PC-3 (cell line): ENCODE data around the gene NEBL. TPM values are rescaled to one million over a fixed set of nuclear protein-coding genes. Genes with fewer than 3 reads are reported as not detected.

Experiments used
- ATAC-seq: fragments of 200-7000 bp; cut with Tn5 transposase; 2 replicates; pipeline ENCODE4 v1.9.1; 2020; ENCODE audit warnings: mild to moderate bottlenecking, moderate library complexity
- BruUV-seq: library from RNA; stranded (reverse); fragments of 400-500 nt; replicated peaks from 2 replicates; lab custom pipeline; 2021; lab: Mats Ljungman, UMichigan
- CTCF ChIA-PET: fragments of 300-600 bp; sonication (Branson Sonifier 250); formaldehyde crosslinking; loops from one replicate; lab custom pipeline; 2022; ENCODE audit warnings: antibody characterized with exemption; lab: Charles Lee
- POLR2A ChIA-PET: fragments of 300-600 bp; sonication (Branson Sonifier 250); formaldehyde crosslinking; loops from one replicate; lab custom pipeline; 2022; ENCODE audit warnings: antibody characterized with exemption; ENCODE audit not compliant: unreplicated experiment; lab: Charles Lee
- DNase-seq: peaks from one replicate; pipeline ENCODE4 v3.0.0-alpha.2; 2015
- H2AFZ ChIP-seq: fragments of 300-600 bp; sonication (generic); 2 replicates; pipeline ENCODE4 v1.6.0; 2016; ENCODE audit warnings: antibody characterized with exemption, low read length
- H3F3A ChIP-seq: fragments of 300-600 bp; sonication (generic); one replicate; pipeline ENCODE4 v1.6.0; 2017; ENCODE audit warnings: antibody characterized with exemption, low read length, control low read depth, mild to moderate bottlenecking; ENCODE audit not compliant: unreplicated experiment
- H3K27ac ChIP-seq: fragments of 300-600 bp; sonication (generic); 2 replicates; pipeline ENCODE4 v1.5.1; 2016; ENCODE audit warnings: mild to moderate bottlenecking, low read length
- H3K27me3 ChIP-seq: fragments of 300-600 bp; sonication (generic); 2 replicates; pipeline ENCODE4 v1.6.1; 2016; ENCODE audit warnings: low read length, mixed read lengths
- H3K36me3 ChIP-seq: fragments of 300-600 bp; sonication (generic); 2 replicates; pipeline ENCODE4 v1.6.1; 2016; ENCODE audit warnings: low read depth, mixed run types, low read length, mixed read lengths
- H3K4me1 ChIP-seq: fragments of 300-600 bp; sonication (generic); 2 replicates; pipeline ENCODE4 v1.5.1; 2016; ENCODE audit warnings: low read length; ENCODE audit not compliant: insufficient read depth
- H3K4me2 ChIP-seq: fragments of 300-600 bp; sonication (generic); 2 replicates; pipeline ENCODE4 v1.6.0; 2016; ENCODE audit warnings: low read length
- H3K4me3 ChIP-seq: fragments of 300-600 bp; sonication (generic); 2 replicates; pipeline ENCODE4 v1.5.1; 2016; ENCODE audit warnings: mild to moderate bottlenecking, low read length, mixed read lengths
- H3K79me2 ChIP-seq: fragments of 300-600 bp; sonication (generic); 2 replicates; pipeline ENCODE4 v1.6.1; 2017; ENCODE audit warnings: low read length, mixed read lengths
- H3K9ac ChIP-seq: fragments of 300-600 bp; sonication (generic); 2 replicates; pipeline ENCODE4 v1.6.0; 2016; ENCODE audit warnings: mild to moderate bottlenecking, low read length
- H3K9me2 ChIP-seq: fragments of 300-600 bp; sonication (generic); replicated peaks from 2 replicates; pipeline ENCODE4 v1.6.1; 2016; ENCODE audit warnings: mixed run types, low read length, mixed read lengths
- H3K9me3 ChIP-seq: fragments of 300-600 bp; sonication (generic); 2 replicates; pipeline ENCODE4 v1.6.1; 2016; ENCODE audit warnings: low read length, mixed read lengths
- H4K20me1 ChIP-seq: fragments of 300-600 bp; sonication (generic); 2 replicates; pipeline ENCODE4 v1.6.1; 2016; ENCODE audit warnings: low read length, mixed read lengths
- CTCF ChIP-seq: fragments of 300-600 bp; sonication (generic); conservative IDR thresholded peaks from 2 replicates; pipeline ENCODE4 v1.5.1; 2017; ENCODE audit warnings: antibody characterized with exemption, low read depth, mild to moderate bottlenecking, low read length
- EZH2 ChIP-seq: fragments of 300-600 bp; sonication (generic); IDR thresholded peaks from one replicate; pipeline ENCODE4 v1.6.1; 2017; ENCODE audit warnings: antibody characterized with exemption, mild to moderate bottlenecking, low read length; ENCODE audit not compliant: unreplicated experiment
- EZH2phosphoT487 ChIP-seq: fragments of 300-600 bp; sonication (generic); IDR thresholded peaks from 2 replicates; pipeline ENCODE4 v1.6.1; 2018; ENCODE audit warnings: mild to moderate bottlenecking, antibody characterized with exemption, low read length, borderline replicate concordance
- intact Hi-C: fragments of 100-400 bp; cut with micrococcal nuclease; formaldehyde crosslinking; loops from 2 replicates; pipeline ENCODE4 v1.9.0; 2023
- total RNA-seq: library from RNA; depleted of rRNA; stranded (reverse); fragments of >200 nt; gene quantifications from 2 replicates; pipeline ENCODE4 v1.2.3, GENCODE V29; 2014

NEBL gene
- total RNA-seq, 1 experiment from 2014 or later, result 14.7 TPM

DNA sequence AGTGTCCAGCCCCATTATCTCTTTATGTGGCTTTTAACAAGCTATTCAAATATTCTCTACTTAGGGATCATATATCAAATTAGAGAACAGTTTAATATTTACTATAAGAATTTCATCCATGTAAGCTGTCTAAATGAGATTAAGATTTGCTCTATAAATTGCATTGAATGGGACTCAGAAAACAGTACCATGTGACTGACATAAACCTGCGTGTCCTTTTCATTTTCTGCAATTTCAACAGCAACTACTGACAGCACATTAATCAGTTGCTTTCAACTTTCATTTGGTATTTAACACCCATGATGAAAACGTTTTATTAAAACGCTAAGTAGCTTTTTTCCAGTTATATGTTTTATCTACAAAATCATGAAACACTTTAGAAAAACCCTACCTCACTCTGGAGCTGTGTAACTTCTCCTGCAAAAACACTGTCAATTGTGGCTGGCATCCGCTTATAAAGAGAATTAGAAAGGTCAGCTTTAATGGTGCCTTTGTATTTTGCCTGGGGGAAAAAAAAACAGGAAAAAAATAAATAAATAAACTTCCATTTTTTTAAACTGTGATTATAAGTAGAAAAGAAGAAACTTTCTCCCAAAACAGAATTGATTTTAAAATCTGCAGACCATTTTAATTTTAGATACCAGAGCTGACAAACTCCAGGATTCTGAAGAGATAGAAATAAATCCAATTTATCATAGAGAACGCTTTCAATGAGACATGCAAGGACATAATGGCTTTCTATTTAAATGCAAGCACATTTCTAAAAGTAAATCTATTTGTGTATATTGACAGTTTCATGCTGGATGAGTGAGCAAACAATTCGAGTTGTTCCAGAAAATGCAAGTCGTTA is 9.2 kb downstream of the NEBL start:
- no peaks in the 10 kb centered on the region for H3F3A ChIP-seq
- H4K20me1 ChIP-seq, result no peaks in the 10 kb centered on the region
- intact Hi-C loops, result no loop called here
- ChIA-PET CTCF (no interaction called here), POLR2A (interaction anchor here (0.6 kb wide), 2 partner anchors 47 to 210 kb away, joined by 3 to 4 read pairs; no protein-coding TSS in a partner anchor)
- no peak overlapping the region for H3K9ac ChIP-seq
- no peaks in the 10 kb centered on the region for H3K27me3 ChIP-seq
- H2AFZ ChIP-seq, result no peak overlapping the region
- H3K9me2 ChIP-seq, result no peaks in the 10 kb centered on the region
- H3K4me2 ChIP-seq, result no peak overlapping the region
- no TSS peak for BruUV-seq
- ATAC-seq (no peak), DNase-seq (no peak)
- peaks cover 27% of the 10 kb centered on the region for H3K4me1 ChIP-seq
- H3K36me3 ChIP-seq, result no peaks in the 10 kb centered on the region
- no peaks in the 10 kb centered on the region for H3K9me3 ChIP-seq
- no peak for TF ChIP-seq CTCF
- TF ChIP-seq EZH2phosphoT487, result no peak
- no peak for TF ChIP-seq EZH2
- H3K79me2 ChIP-seq, result no peaks in the 10 kb centered on the region
- no peak overlapping the region for H3K27ac ChIP-seq
- H3K4me3 ChIP-seq, result no peak overlapping the region

GRCh38 chr10:20885678-20886077 is 11.4 kb downstream of the NEBL start:
- peak overlapping the region; percentile 60 for H3K27ac ChIP-seq
- H3K79me2 ChIP-seq, result no peaks in the 10 kb centered on the region
- intact Hi-C loops, result no loop called here
- H3K36me3 ChIP-seq, result no peaks in the 10 kb centered on the region
- BruUV-seq, result no TSS peak
- H3K4me2 ChIP-seq, result peak overlapping the region; percentile 68
- DNase-seq (peak; percentile 81), ATAC-seq (peak; percentile 80)
- ChIA-PET POLR2A (no interaction called here), CTCF (no interaction called here)
- H3F3A ChIP-seq, result no peaks in the 10 kb centered on the region
- peak overlapping the region; percentile 47; the same call in 1 of the 2 replicates for H3K9ac ChIP-seq
- peaks cover 21% of the 10 kb centered on the region for H3K4me1 ChIP-seq
- no peak overlapping the region for H2AFZ ChIP-seq
- no peak overlapping the region for H3K4me3 ChIP-seq
- no peaks in the 10 kb centered on the region for H3K9me3 ChIP-seq
- TF ChIP-seq EZH2phosphoT487 (no peak), CTCF (no peak), EZH2 (no peak)
- no peaks in the 10 kb centered on the region for H3K9me2 ChIP-seq
- H4K20me1 ChIP-seq, result no peaks in the 10 kb centered on the region
- no peaks in the 10 kb centered on the region for H3K27me3 ChIP-seq

- ATAC-seq (no peak), DNase-seq (no peak)
- no peaks in the 10 kb centered on the region for H3K79me2 ChIP-seq
- H2AFZ ChIP-seq, result no peak overlapping the region
- no peak for TF ChIP-seq EZH2
- TF ChIP-seq CTCF, result no peak
- no peak for TF ChIP-seq EZH2phosphoT487
- no peak overlapping the region for H3K4me2 ChIP-seq
- H3K36me3 ChIP-seq, result no peaks in the 10 kb centered on the region; the same call in 1 of the 2 replicates
- no peaks in the 10 kb centered on the region for H3F3A ChIP-seq
- no peak overlapping the region for H3K9ac ChIP-seq
- ChIA-PET POLR2A (no interaction called here), CTCF (no interaction called here)
- no peaks in the 10 kb centered on the region for H3K9me2 ChIP-seq
- intact Hi-C loops, result no loop called here
- H3K27me3 ChIP-seq, result no peaks in the 10 kb centered on the region
- H3K9me3 ChIP-seq, result no peaks in the 10 kb centered on the region
- H3K4me1 ChIP-seq, result peaks cover 27% of the 10 kb centered on the region
- no TSS peak for BruUV-seq
- no peaks in the 10 kb centered on the region for H4K20me1 ChIP-seq
- H3K4me3 ChIP-seq, result no peak overlapping the region
- H3K27ac ChIP-seq, result no peak overlapping the region
Observed at GRCh38 chr10:20883552-20883951, 13.6 kb downstream of the NEBL start.
